ENCODE data around the gene PSMA5. TPM values are rescaled to one million over a fixed set of nuclear protein-coding genes. Genes with fewer than 3 reads are reported as not detected.
"Not testable (repeated sequence)": the region's sequence is repeated elsewhere in the genome, so short reads cannot be mapped to it uniquely, and the experiment has no call there.

PSMA5 gene
- total RNA-seq, 3 donors from 2014 or later: 23.7 to 36.7 (median 28.8) TPM

GRCh38 chr1:109383087-109383779 is 43.0 kb downstream of the PSMA5 start:
- Histone ChIP-seq H3K9me3 (no peaks in the 10 kb centered on the region), H3K27ac (no peak overlapping the region), H3K4me3 (no peak overlapping the region), H3K27me3 (no peaks in the 10 kb centered on the region), H3K36me3 (no peaks in the 10 kb centered on the region), H3K4me1 (no peaks in the 10 kb centered on the region)
- no peak for DNase-seq (ENCODE audit: low spot score in 2 of 2)
- intact Hi-C loops (cut with DNase I; ENCODE audit: low total_unique reads): no loop called here
- TF ChIP-seq POLR2AphosphoS5 (IDR thresholded peaks at IDR 0.05): no peak
- no peak for TF ChIP-seq POLR2A (IDR thresholded peaks at IDR 0.05)
- TF ChIP-seq CTCF (IDR thresholded peaks at IDR 0.05): no peak

- H3K4me3 ChIP-seq: no peak overlapping the region
- no peak for TF ChIP-seq POLR2A (IDR thresholded peaks at IDR 0.05)
- no peak for TF ChIP-seq POLR2AphosphoS5 (IDR thresholded peaks at IDR 0.05)
- no peak for TF ChIP-seq CTCF (IDR thresholded peaks at IDR 0.05)
- no peaks in the 10 kb centered on the region for H3K27me3 ChIP-seq
- H3K9me3 ChIP-seq: no peaks in the 10 kb centered on the region
- H3K27ac ChIP-seq: no peak overlapping the region
- no peak for DNase-seq (ENCODE audit: low spot score in 2 of 2)
- intact Hi-C loops (cut with DNase I; ENCODE audit: low total_unique reads): no loop called here
- H3K36me3 ChIP-seq: no peaks in the 10 kb centered on the region
- no peaks in the 10 kb centered on the region for H3K4me1 ChIP-seq
These were observed 44.7 kb downstream of the PSMA5 start for GRCh38 chr1:109381573-109381972.

GRCh38 chr1:109379907-109380306 is 46.3 kb downstream of the PSMA5 start:
- TF ChIP-seq CTCF (IDR thresholded peaks at IDR 0.05): no peak
- TF ChIP-seq POLR2A (IDR thresholded peaks at IDR 0.05): no peak
- TF ChIP-seq POLR2AphosphoS5 (IDR thresholded peaks at IDR 0.05): no peak
- Histone ChIP-seq H3K27me3 (no peaks in the 10 kb centered on the region), H3K36me3 (no peaks in the 10 kb centered on the region), H3K27ac (no peak overlapping the region), H3K4me3 (no peak overlapping the region), H3K9me3 (no peaks in the 10 kb centered on the region), H3K4me1 (no peaks in the 10 kb centered on the region)
- intact Hi-C loops (cut with DNase I; ENCODE audit: low total_unique reads): no loop called here
- no peak for DNase-seq (ENCODE audit: low spot score in 2 of 2)

- no peaks in the 10 kb centered on the region for H3K36me3 ChIP-seq
- H3K4me1 ChIP-seq: no peaks in the 10 kb centered on the region
- no peak for TF ChIP-seq CTCF (IDR thresholded peaks at IDR 0.05)
- no peak for TF ChIP-seq POLR2A (IDR thresholded peaks at IDR 0.05)
- TF ChIP-seq POLR2AphosphoS5 (IDR thresholded peaks at IDR 0.05): no peak
- no peak overlapping the region for H3K27ac ChIP-seq
- DNase-seq (ENCODE audit: low spot score in 2 of 2): no peak
- intact Hi-C loops (cut with DNase I; ENCODE audit: low total_unique reads): no loop called here
- no peak overlapping the region for H3K4me3 ChIP-seq
- H3K9me3 ChIP-seq: no peaks in the 10 kb centered on the region
- no peaks in the 10 kb centered on the region for H3K27me3 ChIP-seq
These were observed 46.8 kb downstream of the PSMA5 start for GRCh38 chr1:109379422-109379821.

GRCh38 chr1:109377698-109378097 is 48.5 kb downstream of the PSMA5 start:
- no peaks in the 10 kb centered on the region for H3K27me3 ChIP-seq
- intact Hi-C loops (cut with DNase I; ENCODE audit: low total_unique reads): no loop called here
- H3K36me3 ChIP-seq: no peaks in the 10 kb centered on the region
- no peak for DNase-seq (ENCODE audit: low spot score in 2 of 2)
- no peak overlapping the region for H3K27ac ChIP-seq
- no peaks in the 10 kb centered on the region for H3K9me3 ChIP-seq
- TF ChIP-seq CTCF (IDR thresholded peaks at IDR 0.05): no peak
- TF ChIP-seq POLR2A (IDR thresholded peaks at IDR 0.05): no peak
- TF ChIP-seq POLR2AphosphoS5 (IDR thresholded peaks at IDR 0.05): no peak
- no peak overlapping the region for H3K4me3 ChIP-seq
- no peaks in the 10 kb centered on the region for H3K4me1 ChIP-seq

- H3K36me3 ChIP-seq; H3K9me3 ChIP-seq; intact Hi-C loops (cut with DNase I; ENCODE audit: low total_unique reads); DNase-seq (ENCODE audit: low spot score in 2 of 2); H3K27me3 ChIP-seq; H3K4me3 ChIP-seq; H3K27ac ChIP-seq; H3K4me1 ChIP-seq: not testable (repeated sequence)
These were observed 52.6 kb downstream of the PSMA5 start for GRCh38 chr1:109373696-109374095.

Measured in breast epithelium (tissue), 4 donors.